ENCODE data around the gene MACROD2.

DNA sequence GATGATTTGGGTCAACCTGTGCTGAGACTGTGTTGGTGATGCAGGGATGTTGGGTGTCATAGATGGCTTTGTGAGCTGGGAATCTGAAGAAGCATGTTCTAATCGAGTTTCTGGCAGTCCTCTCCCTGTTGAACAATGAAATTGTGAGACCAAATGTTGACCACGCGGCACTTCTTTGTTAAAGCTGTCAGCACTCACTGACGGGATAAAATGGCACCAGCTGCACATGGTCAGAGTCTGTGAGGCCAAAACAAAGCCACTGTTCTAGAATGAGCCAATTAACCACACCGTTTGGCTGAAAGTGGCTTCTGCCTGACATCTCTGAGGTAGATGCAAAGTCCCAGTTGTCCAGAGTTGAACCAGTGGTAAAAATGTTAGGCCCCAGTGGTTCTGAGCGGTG, 2015.7 kb downstream of the MACROD2 start:
- TF ChIP-seq, protein P1, sequence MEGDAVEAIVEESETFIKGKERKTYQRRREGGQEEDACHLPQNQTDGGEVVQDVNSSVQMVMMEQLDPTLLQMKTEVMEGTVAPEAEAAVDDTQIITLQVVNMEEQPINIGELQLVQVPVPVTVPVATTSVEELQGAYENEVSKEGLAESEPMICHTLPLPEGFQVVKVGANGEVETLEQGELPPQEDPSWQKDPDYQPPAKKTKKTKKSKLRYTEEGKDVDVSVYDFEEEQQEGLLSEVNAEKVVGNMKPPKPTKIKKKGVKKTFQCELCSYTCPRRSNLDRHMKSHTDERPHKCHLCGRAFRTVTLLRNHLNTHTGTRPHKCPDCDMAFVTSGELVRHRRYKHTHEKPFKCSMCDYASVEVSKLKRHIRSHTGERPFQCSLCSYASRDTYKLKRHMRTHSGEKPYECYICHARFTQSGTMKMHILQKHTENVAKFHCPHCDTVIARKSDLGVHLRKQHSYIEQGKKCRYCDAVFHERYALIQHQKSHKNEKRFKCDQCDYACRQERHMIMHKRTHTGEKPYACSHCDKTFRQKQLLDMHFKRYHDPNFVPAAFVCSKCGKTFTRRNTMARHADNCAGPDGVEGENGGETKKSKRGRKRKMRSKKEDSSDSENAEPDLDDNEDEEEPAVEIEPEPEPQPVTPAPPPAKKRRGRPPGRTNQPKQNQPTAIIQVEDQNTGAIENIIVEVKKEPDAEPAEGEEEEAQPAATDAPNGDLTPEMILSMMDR (IDR thresholded peaks at IDR 0.05; ENCODE audit: poor library complexity, severe bottlenecking) = no peak
- TF ChIP-seq POLR2AphosphoS5 (IDR thresholded peaks at IDR 0.05) = no peak
- no peak for TF ChIP-seq SMC3 (conservative IDR thresholded peaks at IDR 0.05; ENCODE audit: poor library complexity)
- no peak for TF ChIP-seq EP300 (conservative IDR thresholded peaks at IDR 0.05; ENCODE audit: poor library complexity, severe bottlenecking)
- TF ChIP-seq, protein P2, sequence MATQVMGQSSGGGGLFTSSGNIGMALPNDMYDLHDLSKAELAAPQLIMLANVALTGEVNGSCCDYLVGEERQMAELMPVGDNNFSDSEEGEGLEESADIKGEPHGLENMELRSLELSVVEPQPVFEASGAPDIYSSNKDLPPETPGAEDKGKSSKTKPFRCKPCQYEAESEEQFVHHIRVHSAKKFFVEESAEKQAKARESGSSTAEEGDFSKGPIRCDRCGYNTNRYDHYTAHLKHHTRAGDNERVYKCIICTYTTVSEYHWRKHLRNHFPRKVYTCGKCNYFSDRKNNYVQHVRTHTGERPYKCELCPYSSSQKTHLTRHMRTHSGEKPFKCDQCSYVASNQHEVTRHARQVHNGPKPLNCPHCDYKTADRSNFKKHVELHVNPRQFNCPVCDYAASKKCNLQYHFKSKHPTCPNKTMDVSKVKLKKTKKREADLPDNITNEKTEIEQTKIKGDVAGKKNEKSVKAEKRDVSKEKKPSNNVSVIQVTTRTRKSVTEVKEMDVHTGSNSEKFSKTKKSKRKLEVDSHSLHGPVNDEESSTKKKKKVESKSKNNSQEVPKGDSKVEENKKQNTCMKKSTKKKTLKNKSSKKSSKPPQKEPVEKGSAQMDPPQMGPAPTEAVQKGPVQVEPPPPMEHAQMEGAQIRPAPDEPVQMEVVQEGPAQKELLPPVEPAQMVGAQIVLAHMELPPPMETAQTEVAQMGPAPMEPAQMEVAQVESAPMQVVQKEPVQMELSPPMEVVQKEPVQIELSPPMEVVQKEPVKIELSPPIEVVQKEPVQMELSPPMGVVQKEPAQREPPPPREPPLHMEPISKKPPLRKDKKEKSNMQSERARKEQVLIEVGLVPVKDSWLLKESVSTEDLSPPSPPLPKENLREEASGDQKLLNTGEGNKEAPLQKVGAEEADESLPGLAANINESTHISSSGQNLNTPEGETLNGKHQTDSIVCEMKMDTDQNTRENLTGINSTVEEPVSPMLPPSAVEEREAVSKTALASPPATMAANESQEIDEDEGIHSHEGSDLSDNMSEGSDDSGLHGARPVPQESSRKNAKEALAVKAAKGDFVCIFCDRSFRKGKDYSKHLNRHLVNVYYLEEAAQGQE (IDR thresholded peaks at IDR 0.05; ENCODE audit: borderline replicate concordance) = no peak
- TF ChIP-seq EZH2 (IDR thresholded peaks at IDR 0.05; ENCODE audit: borderline replicate concordance, insufficient read depth, low read length, poor library complexity, severe bottlenecking) = no peak
- TF ChIP-seq RAD21 (conservative IDR thresholded peaks at IDR 0.05) = no peak
